HG02759 (cell line): ENCODE data around the gene TIAM2.
"Not testable (repeated sequence)": the region's sequence is repeated elsewhere in the genome, so short reads cannot be mapped to it uniquely, and the experiment has no call there.

ENCODE experiments used
- ATAC-seq: cut with Tn5 transposase; IDR thresholded peaks from one replicate; pipeline ENCODE4 v1.9.1; 2021; ENCODE audit warnings: mild to moderate bottlenecking, moderate library complexity; ENCODE audit not compliant: unreplicated experiment

Gene TIAM2

GRCh38 chr6:155250701-155251381 is 255.7 kb downstream of the TIAM2 start:
- no peak for ATAC-seq

DNA sequence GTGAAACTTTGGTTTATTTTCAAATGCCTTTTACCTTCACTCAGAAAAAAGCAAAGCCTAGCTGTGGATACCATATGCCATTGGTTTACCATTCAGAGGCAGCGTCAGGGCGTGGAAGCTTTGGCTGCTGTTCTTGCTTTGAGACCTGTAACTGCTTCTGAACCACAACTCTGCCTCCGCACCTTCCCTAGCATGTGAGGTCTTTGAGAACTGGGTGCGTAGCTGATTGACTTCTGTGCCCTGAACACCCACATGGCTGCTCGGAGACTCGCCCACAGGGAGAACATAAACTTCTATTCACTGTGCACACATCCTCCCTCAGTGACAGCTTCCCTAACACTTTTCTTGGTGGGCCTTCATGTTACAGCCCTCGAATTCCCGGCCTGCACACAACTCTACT is 257.5 kb downstream of the TIAM2 start:
- no peak for ATAC-seq

- no peak for ATAC-seq
These were observed 258.2 kb downstream of the TIAM2 start for GRCh38 chr6:155253337-155253736.

GRCh38 chr6:155254139-155254538 is 259.0 kb downstream of the TIAM2 start:
- ATAC-seq: no peak

GRCh38 chr6:155256122-155256795 is 261.1 kb downstream of the TIAM2 start:
- no peak for ATAC-seq

- ATAC-seq: no peak
These were observed 262.7 kb downstream of the TIAM2 start for GRCh38 chr6:155257796-155258195.

DNA sequence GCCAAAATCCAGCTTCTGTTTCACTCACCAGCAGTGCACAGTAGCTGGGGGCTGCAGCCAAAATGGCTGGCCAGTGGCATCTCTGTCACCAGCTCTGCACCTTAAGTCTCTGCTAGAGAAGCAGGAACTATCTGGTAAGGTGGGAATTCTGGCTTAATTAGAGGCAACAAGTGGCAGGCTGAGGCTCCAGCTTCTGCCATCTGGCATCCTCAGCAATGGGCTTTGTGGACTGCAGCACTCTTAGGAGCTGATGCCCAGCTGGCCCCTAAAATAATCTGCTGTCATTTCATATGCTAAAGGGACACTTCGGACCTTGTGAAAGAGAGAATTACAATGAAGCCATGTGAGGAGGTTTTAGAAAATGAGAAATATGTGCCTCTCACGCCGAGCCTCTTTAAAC is 264.1 kb downstream of the TIAM2 start:
- no peak for ATAC-seq

DNA sequence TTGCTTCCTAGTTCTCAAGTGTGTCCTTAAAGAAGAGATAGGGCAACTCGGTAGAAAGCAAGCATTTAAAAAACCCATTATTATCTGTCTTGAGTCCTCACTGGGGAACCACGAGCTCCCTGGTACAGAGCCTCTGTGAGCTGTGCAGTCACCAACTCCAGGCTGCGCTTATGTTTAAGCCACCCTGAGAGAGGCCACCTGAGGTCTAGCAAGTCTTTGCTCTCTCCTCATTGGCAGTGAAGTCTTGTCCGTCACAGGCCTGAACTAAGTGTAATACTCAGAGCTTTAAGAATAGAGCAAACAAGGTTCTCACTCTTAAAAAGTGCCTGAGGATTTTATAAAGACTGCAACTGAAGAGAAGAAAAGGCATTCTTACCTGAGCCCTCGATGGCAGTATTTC is 264.8 kb downstream of the TIAM2 start:
- ATAC-seq: no peak

GRCh38 chr6:155260686-155261085 is 265.6 kb downstream of the TIAM2 start:
- ATAC-seq: peak; percentile 55

GRCh38 chr6:155261111-155261900 is 266.2 kb downstream of the TIAM2 start:
- no peak for ATAC-seq

DNA sequence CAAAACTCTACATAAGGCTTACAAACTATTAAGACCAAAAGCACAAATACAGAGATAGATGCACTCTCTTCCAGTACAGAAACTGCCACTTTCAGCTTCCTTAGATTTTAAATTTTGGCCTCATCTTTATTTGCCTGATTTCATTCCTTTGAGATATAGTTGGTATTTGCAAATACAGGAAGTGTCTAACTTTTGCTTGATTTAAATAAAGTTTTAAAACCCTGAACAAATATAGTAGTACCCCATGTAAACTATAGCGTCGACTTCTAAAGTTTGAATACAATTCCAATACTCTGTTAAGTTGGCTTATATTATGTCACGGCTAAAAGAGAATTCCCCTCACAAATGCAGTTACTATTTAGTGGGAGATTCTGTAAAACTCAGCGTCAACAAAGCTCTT is 267.5 kb downstream of the TIAM2 start:
- ATAC-seq: no peak

DNA sequence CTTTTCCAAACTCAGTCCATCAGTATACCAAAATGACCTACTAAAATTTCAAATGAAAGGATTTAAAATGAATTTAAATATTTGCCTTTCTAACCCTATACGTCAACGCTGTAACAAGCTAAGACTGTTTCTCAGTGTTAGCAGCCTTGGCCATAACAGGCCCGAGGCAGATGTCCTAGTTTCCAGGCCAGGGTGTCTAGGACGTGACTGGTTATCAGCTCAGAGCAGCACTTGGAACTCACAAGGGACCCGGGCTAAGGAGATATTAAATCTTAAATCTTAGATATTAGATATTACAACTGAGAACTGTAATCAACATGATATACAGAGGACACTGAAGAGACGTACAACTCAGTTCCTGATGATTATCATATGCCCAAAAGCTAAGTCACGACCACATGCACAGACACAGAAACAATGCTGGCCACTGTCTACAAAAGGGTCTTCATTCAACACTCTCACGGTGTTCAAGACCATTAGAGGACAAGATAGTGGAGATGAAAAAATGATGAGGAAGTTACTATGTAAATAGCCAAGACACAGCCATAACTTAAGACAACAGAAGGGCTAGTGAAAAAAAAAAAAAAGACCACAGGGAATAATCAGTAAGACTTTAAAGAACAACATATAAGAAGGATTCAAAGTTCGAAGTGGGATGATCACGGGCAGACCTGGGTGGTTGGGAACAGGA is 268.4 kb downstream of the TIAM2 start, which contains the start of gene CLDN20:
Gene CLDN20, plus strand, starts transcription at position 641 of the 691 bp plus-strand sequence. CDS start 11,707 bp downstream, outside the sequence.
- ATAC-seq: no peak

DNA sequence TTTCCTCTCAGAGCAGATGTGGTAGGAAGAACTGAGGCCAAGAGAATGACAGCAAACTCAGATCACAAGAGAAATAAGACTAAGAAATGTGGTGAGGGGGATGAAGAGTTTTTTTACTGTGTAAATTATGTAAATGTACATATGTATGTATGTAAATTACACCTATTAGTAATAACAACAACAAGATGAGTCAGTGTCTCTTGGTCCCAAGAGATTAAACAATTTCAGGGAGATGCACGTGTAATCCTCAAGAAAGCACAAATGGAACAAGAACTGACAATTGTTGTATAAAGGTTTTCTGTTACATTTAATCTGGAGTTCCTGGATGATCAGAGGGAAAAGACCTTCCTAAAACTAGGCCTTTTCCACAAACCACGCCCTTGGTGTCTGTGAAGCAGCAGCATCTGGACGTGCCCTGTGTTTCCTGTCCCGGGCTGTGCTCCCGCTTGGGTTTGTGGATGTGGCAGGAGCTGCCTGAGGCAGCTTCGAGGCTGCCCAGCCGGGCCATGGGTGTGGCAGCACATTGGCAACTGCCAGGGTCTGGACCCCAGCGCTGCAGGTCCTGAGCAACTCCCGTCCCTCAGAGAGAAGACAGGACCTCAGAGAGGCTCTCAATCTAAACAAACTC is 269.7 kb downstream of the TIAM2 start:
- no peak for ATAC-seq

DNA sequence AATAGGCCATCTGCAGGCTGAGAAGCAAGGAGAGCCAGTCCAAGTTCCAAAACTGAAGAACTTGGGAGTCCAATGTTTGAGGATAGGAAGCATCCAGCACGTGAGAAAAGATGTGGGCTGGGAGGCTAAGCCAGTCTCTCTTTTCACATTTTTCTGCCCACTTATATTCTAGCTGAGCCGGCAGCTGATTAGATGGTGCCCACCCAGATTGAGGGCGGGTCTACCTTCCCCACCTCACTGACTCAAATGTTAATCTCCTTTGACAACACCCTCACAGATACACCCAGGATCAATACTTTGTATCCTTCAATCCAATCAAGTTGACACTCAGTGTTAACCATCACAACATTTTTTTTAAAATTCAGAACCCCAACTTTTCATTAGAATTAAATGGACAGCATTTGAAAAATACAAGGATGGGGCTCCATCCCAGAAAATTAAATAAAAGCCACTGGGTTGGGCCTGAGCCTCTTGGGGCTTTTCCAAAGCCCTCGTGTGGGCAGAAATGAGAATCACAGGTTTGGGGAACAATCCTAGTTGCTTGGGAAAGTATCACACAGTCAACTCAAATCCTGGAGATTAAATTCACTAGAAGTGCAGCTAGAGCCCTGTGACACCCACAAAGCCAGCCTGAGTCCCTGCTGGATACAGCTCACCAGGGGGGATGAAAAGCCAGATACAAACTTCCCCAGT is 270.9 kb downstream of the TIAM2 start:
- ATAC-seq: no peak

DNA sequence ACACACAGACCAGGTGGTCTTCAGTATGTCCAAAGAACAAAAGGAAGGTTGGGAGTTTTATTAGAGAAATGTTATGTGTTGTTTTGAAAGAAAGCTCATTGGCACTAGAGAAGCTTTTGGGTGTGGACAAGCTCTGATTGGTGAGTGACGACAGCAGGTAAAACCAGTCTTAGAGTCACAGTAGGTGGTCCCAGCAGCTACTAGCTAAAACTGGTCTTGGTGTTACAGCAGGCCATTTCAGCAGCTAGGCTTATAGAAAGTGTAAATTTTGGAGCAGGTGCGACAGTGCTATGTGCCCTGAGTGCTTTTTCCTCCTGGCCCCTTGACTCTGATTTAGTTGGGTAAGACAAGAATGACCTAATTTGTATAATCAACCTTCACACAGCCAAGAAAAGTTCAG is 272.3 kb downstream of the TIAM2 start:
- ATAC-seq: no peak

GRCh38 chr6:155268088-155268867 is 273.2 kb downstream of the TIAM2 start:
- ATAC-seq: not testable (repeated sequence)

DNA sequence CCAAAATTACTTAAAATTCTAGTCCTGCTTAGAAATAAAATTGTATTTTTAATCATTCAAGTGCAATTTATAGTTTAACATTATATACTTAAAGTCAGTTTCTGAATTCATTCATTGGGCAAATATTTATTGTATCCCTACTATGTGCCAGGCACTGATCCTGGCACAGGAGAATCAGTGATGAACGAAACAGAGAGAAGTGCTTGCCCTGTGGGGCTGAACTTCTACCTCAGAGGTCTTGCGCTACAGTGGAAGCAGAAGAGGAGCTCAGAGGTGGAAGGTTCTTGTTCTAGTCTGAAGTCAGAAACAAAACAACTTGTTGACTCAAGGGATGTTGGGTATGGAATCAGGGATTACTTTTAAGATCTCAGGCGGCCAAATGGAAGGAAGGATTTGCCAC is 274.6 kb downstream of the TIAM2 start:
- no peak for ATAC-seq

DNA sequence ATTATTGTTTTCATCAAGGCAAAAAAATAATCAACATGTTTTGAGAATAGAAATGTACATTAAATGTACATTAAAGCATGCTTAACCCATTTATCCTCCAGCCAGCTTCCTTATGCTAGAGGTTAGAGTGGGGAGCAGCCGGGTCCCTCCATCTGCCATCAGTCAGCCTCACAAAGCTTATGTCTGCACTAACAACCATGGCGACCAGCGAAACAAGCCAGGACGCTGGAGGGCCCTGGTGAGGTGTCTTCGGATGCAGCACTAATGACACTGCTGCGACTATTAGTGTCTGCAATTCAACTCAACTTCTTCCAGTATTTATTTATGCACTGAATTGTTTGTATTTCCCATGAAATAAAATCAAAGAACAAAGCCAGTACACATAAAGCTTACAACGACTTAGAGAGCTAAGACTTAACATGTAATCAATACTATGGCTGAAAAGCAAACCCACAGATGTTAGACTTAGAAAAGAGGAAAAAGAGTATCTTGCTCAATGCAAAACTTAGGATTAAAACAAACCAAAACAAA is 275.5 kb downstream of the TIAM2 start:
- ATAC-seq: no peak

GRCh38 chr6:155271145-155271544 is 276.0 kb downstream of the TIAM2 start:
- ATAC-seq: no peak
